IPS-18c (cell line): ENCODE measurements around the gene MYOD1.

Experiments used
- H3K4me3 ChIP-seq: 2 replicates; pipeline ENCODE4 v1.7.0; 2013; ENCODE audit warnings: low read depth, mild to moderate bottlenecking, low read length, moderate library complexity; ENCODE audit not compliant: insufficient read depth
- H3K9me3 ChIP-seq: one replicate; pipeline ENCODE4 v1.6.1; 2013; ENCODE audit warnings: mild to moderate bottlenecking, low read length, moderate library complexity; ENCODE audit not compliant: control insufficient read depth, insufficient read depth

MYOD1 gene

DNA sequence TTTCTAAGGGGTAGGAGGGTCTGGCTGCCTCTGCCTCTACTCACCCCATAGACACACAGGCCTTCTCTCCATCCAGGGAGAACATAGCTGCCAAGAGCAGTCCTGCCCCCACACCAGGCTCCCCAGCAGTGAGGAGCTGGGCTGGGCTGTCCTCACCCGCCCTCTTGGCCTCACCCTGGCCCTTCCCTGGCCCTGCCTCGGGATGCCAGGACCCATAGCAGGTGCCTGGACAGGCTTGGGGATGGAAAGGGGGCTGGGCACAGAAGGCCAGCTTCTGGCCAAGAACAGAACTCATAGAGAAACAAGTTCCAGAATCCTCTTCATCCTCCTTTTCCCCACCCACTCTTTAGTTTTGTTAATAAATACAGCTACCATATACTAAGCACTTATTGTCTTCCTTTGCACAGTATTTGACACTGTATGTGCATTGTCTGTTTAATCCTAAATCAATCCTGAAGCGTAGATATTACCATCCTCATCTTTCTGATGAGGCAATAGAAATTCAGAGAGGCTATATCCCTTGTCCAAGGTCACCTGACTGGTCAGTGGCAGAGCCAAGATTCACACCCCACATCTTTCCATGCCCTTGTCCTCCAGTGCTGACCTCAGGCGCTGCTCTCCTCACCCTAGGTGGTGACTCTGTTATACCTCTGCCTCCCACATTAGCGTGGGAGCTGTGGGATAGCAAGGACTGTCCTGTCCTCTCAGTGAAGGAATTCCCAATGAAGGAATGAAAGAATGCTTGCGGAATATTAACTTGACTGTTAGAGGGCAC, 22.0 kb upstream of the MYOD1 start:
- H3K4me3 ChIP-seq, result no peak overlapping the region
- H3K9me3 ChIP-seq, result no peaks in the 10 kb centered on the region

DNA sequence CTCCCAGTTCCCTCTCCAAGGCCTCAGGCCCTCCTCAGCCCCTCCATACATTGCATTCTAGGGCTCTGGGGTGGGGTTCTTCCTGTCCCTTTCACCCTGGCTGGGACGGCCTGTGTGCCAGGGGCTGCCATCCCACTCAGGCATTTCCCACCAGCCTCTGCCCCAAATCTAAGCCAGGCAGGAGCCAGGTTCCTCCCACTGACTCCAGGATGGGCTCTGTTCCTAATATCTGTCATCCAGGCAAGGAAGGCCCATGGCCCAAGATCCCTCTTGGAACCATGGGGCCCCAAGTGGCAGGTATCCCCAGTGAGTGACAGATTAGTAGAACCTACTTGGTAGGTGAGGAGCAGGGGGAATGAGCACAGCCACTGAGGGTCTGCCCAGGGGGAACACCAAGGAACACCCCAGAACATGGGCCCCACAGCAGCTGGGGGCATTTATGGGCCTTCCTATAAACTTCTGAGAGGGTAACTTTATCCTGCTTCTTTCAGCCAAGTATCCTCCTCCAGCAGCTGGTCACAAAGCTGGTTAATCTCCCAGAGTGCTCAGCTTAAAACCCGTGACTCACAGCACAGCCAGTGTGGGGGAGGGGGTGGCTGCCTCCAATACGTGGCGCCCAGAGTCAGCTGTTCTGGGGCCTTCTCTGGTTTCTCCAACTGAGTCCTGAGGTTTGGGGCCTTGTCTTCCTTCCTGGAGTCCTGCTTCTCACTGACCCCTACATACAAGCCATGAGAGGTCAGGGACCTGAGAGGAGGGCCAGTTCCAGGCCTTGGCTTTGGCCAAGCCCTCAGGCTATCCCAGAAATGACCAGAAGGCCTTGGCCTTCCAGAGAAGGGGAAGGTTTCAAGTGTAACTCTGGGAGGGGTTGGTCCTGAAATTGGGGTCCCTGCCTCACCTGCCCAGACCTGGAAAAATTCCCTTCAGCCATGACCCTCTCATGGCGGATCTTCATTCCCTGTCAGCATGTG, 19.9 kb upstream of the MYOD1 start:
- H3K9me3 ChIP-seq, result peaks cover 2% of the 10 kb centered on the region
- H3K4me3 ChIP-seq, result no peak overlapping the region

DNA sequence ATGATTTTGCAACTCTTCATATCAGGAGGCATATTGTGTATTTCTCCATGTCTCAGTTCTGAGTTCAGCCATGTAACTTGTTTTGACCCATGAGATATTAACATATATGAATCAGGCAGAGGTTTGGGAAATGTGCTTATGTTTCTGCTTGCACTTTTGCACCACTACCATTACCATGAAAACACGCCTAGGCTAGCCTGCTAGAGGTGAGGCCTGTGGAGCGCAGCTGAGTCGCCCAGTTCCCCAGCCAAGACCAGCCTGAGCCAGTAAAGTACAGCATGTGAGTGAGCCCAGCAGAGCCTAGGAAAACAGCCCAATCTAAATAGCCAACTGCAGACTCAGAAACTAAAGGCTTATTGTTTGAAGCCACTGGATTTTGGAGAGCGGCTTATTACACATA, 18.4 kb upstream of the MYOD1 start:
- Histone ChIP-seq H3K4me3 (no peak overlapping the region), H3K9me3 (peaks cover 2% of the 10 kb centered on the region)

DNA sequence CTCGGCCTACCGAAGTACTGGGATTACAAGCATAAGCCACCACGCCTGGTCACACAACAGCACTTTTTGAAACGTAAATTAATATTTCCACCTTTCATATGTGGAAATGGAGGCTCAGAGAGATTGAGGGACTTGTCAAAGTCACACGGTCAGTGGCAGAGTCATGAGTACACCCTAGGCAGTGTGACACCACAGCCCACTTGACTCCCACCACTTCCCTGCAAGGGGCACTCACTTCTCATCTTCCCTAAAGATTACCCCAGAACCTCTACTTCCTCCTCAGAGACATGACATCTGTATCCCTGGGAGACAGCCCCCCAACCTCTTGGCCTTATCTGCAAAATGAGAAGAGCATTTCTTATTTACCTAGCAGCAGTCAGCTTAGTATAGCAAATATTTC, 16.5 kb upstream of the MYOD1 start:
- H3K4me3 ChIP-seq, result no peak overlapping the region
- peaks cover 2% of the 10 kb centered on the region for H3K9me3 ChIP-seq

DNA sequence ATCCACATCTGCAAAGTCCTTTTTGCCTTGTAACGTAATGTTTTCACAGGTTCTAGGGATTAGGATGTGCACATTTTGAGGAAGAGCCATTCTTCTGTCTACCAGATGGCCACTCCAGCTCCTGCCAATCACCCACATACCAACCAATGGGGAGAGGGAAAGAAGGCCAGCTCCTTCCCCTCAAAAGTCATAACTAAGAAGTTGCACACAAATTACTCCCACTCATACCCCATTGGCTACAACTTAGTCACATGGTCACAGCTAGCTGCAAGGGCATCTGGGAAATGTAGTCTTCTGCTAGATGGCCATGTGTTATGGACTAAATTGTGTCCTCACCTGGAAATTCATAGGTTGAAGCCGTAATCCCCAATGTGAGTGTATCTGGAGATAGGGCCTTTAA, 15.4 kb upstream of the MYOD1 start:
- Histone ChIP-seq H3K9me3 (peaks cover 2% of the 10 kb centered on the region), H3K4me3 (no peak overlapping the region)

DNA sequence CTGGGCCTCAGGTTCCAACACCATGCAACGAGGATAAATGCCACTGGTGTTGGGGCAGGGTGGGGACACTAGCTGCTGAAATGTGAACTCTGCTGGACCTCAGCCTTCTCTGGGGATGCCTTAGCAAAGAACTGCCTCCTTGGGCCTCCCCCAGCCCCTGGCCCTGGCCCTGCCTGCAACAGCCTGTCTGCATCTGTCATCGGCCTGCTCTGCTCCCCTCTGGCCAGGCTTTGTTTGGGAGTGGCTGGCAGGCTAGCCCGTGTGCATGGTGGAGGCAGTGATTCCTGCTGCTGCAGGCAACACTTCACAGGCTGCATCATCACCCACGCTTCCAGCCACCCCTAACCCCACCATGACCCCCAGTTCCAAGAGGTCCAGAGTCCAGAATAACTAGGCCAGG, 11.5 kb upstream of the MYOD1 start:
- Histone ChIP-seq H3K4me3 (no peak overlapping the region), H3K9me3 (peaks cover 2% of the 10 kb centered on the region)

DNA sequence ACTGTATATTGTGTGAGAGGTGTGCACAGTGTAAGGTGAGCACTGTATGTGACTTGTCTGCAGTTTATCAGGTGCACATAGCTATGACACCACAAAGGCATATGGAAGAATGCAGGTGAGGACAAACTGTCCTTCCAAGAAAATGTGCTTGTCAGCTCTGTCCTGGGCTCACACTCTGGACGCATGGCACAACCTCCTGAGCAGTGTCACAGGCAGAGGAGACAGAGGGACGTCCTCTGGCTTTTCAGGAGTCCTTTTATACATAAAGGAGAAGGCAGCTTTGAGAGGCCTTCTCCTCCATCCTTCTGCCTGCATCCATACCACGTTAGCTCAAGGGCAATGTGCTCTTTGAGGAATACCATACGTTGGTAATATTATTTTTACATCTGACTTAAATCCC, 7.5 kb upstream of the MYOD1 start:
- no peak overlapping the region for H3K4me3 ChIP-seq

DNA sequence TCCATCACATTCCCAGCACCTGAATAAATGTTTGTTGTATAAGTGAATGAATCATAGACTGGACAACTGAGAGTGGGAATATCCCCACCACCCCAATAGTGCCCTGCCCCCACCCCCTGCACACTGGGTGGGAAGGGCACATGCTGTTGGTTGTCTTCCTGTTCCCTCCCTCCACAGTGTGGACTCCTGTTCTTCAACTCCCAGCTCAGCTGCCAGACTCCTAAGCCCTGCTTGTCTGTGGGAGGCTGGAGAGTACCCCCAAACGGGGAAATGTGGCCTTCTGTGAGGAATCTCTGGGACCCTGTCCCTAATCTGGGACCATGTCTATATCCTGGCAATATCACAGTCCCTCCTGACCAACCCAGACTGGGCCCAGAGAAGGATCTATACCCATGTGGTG, 5.5 kb upstream of the MYOD1 start:
- H3K9me3 ChIP-seq, result peaks cover 8% of the 10 kb centered on the region
- no peak overlapping the region for H3K4me3 ChIP-seq

More for the DNA sequence above, 7.5 kb upstream of the MYOD1 start:
- H3K9me3 ChIP-seq, result peaks cover 4% of the 10 kb centered on the region

DNA sequence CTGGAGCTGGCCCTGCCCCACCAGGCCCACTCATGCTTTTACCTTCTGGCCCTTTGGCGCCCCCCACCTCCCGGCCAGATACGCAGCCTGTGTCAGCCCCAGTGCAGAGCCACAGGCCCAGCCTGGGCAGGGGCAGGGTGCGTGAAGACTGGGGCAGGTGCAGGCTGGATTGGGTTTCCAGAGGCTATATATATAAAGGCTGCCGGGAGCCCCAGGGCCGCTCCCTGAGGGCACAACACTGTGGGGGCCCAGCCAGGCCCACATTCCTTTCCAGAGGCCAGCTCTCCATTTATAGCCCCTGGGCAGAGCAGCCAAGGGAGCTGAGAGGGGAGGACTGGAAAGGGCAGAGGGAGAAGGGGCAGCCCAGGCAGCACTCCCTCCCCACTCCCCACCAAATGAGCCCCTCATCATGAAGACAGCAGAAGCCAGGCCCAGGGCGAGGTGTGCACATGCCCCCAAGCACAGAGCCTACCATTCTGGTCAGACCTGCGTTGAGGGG, 5.0 kb upstream of the MYOD1 start:
- peaks cover 6% of the 10 kb centered on the region for H3K9me3 ChIP-seq
- H3K4me3 ChIP-seq, result no peak overlapping the region

DNA sequence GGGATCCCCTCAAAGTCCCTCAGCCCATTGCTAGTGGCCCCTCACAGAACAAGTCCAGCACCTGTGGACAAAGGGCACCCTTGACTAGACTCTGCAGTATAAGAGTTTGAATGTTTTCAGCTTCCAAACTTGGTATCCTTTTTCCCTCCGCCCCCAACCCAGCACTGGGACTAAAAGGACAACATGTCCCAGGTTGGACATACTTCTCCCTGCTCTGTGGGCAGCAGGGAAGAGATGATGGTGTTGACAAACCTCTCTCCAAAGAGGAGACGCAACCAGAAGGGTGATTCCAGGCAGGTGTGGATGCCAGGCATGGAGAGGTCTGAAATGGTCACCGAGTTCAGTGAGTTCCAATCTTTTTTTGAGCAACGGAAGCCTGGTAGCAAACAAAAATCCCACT, 4.5 kb upstream of the MYOD1 start:
- Histone ChIP-seq H3K9me3 (peaks cover 9% of the 10 kb centered on the region), H3K4me3 (no peak overlapping the region)

DNA sequence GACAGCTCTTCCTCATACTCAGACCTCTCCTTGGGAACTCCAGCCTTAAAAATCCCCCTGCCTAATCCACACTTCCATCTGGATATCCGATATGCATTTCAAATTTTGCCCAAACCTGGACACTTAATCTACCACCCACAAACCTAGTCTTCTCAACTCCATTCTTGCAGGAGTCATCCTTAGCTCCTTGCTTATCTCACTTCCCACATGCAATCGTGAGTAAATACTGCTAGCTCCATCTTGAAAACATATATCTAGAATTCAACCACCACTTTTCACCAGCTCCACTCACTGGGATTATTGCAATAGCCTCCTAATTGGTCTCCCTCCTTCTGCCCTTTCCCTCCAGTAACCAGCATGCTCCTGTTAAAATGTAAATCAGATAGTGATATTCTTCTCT, 2.6 kb upstream of the MYOD1 start:
- no peak overlapping the region for H3K4me3 ChIP-seq
- peaks cover 14% of the 10 kb centered on the region for H3K9me3 ChIP-seq

DNA sequence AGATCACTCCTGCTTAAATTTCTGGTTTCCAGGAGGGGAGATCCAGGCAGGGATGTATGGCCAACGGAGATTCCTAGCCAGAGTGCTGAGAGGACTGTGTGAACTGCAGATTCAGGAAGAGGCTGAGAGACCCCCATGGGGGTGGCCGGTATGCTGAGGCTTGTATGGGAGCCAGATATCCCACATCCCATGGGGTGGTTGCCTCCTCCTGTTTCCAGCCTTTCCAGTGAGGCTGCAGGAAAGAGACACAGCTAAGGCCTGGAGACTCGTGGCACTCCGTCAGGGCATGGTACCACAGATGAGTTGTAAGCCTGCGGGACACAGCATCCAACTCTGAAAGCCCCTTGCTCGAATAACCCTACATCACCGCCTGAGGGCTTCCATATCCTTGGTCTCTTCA, 1.4 kb upstream of the MYOD1 start:
- H3K9me3 ChIP-seq, result peaks cover 14% of the 10 kb centered on the region

DNA sequence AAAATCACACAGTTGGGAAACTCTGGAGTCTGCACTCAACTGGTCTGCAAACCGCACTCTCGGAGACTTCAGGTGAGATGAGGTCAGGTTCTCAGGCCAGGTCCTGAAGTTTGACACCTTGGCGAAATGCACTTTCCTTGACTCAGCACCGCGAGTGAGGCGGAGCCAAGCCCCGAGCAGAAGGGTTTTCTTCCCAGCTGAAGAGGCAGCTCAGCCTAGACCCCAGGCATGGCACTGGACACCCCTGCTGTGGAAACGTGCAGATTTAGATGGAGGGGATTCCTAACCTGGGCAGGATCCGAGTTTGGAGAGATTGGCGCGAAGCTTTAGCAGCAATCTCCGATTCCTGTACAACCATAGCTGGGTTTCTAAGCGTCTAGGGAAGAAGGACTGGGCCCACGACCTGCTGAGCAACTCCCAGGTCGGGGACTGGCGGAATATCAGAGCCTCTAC, 835 bp upstream of the MYOD1 start:
- Histone ChIP-seq H3K4me3 (peak overlapping the region; percentile 47; the same call in 1 of the 2 replicates), H3K9me3 (peaks cover 14% of the 10 kb centered on the region)

More for the DNA sequence above, 1.4 kb upstream of the MYOD1 start:
- H3K4me3 ChIP-seq, result no peak overlapping the region

DNA sequence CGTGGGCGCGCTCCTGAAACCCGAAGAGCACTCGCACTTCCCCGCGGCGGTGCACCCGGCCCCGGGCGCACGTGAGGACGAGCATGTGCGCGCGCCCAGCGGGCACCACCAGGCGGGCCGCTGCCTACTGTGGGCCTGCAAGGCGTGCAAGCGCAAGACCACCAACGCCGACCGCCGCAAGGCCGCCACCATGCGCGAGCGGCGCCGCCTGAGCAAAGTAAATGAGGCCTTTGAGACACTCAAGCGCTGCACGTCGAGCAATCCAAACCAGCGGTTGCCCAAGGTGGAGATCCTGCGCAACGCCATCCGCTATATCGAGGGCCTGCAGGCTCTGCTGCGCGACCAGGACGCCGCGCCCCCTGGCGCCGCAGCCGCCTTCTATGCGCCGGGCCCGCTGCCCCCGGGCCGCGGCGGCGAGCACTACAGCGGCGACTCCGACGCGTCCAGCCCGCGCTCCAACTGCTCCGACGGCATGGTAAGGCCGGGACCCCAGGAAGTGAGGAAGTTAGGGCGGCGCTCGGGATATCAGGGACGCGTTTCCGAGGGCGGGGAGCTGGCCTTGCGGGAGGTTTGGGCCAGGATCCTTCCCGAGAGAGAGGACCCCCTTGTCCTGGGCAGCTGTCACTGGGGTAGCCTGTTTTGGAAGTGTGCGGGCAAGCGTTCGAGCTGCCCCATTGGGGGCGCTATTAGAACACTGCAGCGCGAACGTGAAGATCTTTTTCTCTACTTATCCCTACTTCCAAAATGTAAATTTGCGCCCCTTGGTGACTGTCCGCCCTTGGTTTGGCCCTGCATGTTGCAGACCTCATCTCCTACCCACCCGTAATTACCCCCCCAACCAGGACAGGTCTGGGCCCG, 796 bp downstream of the MYOD1 start:
- peaks cover 12% of the 10 kb centered on the region for H3K9me3 ChIP-seq
- peak overlapping the region; percentile 36; the same call in 1 of the 2 replicates for H3K4me3 ChIP-seq

DNA sequence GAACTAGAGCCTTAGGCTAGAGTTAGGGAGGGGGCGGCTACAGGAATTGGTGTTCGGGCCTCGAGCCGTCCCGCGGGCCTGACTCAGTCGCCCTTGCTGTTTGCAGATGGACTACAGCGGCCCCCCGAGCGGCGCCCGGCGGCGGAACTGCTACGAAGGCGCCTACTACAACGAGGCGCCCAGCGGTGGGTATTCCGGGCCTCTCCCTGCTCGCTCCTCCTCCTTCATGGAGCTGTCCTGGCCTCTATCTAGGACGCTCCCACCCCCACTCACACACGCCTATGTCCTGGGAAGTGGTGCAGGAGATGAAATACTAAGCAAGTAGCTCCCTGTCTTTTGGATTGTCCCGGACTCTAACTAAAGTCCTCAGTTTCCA, 1.4 kb downstream of the MYOD1 start:
- Histone ChIP-seq H3K9me3 (peaks cover 12% of the 10 kb centered on the region), H3K4me3 (no peak overlapping the region; the same call in 1 of the 2 replicates)

DNA sequence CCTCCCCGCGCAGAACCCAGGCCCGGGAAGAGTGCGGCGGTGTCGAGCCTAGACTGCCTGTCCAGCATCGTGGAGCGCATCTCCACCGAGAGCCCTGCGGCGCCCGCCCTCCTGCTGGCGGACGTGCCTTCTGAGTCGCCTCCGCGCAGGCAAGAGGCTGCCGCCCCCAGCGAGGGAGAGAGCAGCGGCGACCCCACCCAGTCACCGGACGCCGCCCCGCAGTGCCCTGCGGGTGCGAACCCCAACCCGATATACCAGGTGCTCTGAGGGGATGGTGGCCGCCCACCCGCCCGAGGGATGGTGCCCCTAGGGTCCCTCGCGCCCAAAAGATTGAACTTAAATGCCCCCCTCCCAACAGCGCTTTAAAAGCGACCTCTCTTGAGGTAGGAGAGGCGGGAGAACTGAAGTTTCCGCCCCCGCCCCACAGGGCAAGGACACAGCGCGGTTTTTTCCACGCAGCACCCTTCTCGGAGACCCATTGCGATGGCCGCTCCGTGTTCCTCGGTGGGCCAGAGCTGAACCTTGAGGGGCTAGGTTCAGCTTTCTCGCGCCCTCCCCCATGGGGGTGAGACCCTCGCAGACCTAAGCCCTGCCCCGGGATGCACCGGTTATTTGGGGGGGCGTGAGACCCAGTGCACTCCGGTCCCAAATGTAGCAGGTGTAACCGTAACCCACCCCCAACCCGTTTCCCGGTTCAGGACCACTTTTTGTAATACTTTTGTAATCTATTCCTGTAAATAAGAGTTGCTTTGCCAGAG, 2.0 kb downstream of the MYOD1 start:
- Histone ChIP-seq H3K4me3 (no peak overlapping the region; the same call in 1 of the 2 replicates), H3K9me3 (peaks cover 12% of the 10 kb centered on the region)
